Testis (tissue), 3 donors: ENCODE results near the gene SETD1A. TPM values are rescaled to one million over a fixed set of nuclear protein-coding genes. Genes with fewer than 3 reads are reported as not detected.

Source experiments
- DNase-seq: peaks from one replicate; pipeline ENCODE4 v3.0.0-alpha.2; 2019
- H3K27ac ChIP-seq, 2 donors: fragments of 200-600 bp; sonication (generic); one replicate each; pipeline ENCODE4 v1.5.1; 2019
- H3K27me3 ChIP-seq: fragments of 200-600 bp; sonication (generic); one replicate; pipeline ENCODE4 v1.5.1; 2019
- H3K36me3 ChIP-seq: fragments of 200-600 bp; sonication (generic); one replicate; pipeline ENCODE4 v1.5.1; 2017; ENCODE audit warnings: low read depth; ENCODE audit errors: missing control alignments
- H3K4me1 ChIP-seq: fragments of 200-600 bp; sonication (generic); one replicate; pipeline ENCODE4 v1.5.1; 2019
- H3K4me3 ChIP-seq, 2 donors: fragments of 200-600 bp; sonication (generic); one replicate each; pipeline ENCODE4 v1.5.1; 2017 to 2019
- H3K9me3 ChIP-seq: fragments of 200-600 bp; sonication (generic); one replicate; pipeline ENCODE4 v1.5.1; 2017
- CTCF ChIP-seq, 3 experiments: fragments of 450-650 bp in 2 of 3; fragments of 200-600 bp in 1 of 3; sonication (generic) in 1 of 3; IDR thresholded peaks; one replicate each; pipeline ENCODE4 v1.5.1; 2016 to 2019; ENCODE audit warnings: antibody characterized with exemption in 3 of 3, mild to moderate bottlenecking in 2 of 3, moderate library complexity in 1 of 3
- POLR2A ChIP-seq: fragments of 450-650 bp; IDR thresholded peaks from one replicate; pipeline ENCODE4 v1.6.1; 2017; ENCODE audit warnings: antibody characterized with exemption, mild to moderate bottlenecking, moderate library complexity
- WGBS, 2 donors: methylation state at CpG; one replicate each; pipeline ENCODE4 v1.1.5; 2018; 5-methylcytosine and 5-hydroxymethylcytosine counted together
- intact Hi-C: fragments of 100-400 bp; cut with DNase I; formaldehyde crosslinking; loops from one replicate; pipeline ENCODE4 v1.15.1; 2023; ENCODE audit warnings: low total_unique reads
- polyA plus RNA-seq: library from polyadenylated mRNA; stranded (reverse); fragments of 350-450 nt; fragmentation: Illumina TruSeq; extraction: RNeasy Lipid Tissue Mini Kit (QIAGEN cat#74804); gene quantifications from one replicate; pipeline ENCODE4 v1.2.3, GENCODE V29; 2014; ENCODE audit warnings: low read depth, low replicate concordance; ENCODE audit not compliant: insufficient read depth
- total RNA-seq, 2 donors: library from RNA; depleted of rRNA; stranded (reverse); fragments of >200 nt; gene quantifications; one replicate each; pipeline ENCODE4 v1.2.3, GENCODE V29; 2016

SETD1A gene
- total and polyA plus RNA-seq, 3 donors from 2014 or later = 41.4 to 45.8 (median 45.7) TPM

- TF ChIP-seq POLR2A (no peak), CTCF (IDR thresholded peaks at IDR 0.05) (no peak)
- intact Hi-C loops = no loop called here
- Histone ChIP-seq H3K9me3 (no peaks in the 10 kb centered on the region), H3K4me1 (no peaks in the 10 kb centered on the region), H3K27me3 (no peaks in the 10 kb centered on the region), H3K27ac (no peak overlapping the region), H3K4me3 (no peak overlapping the region), H3K36me3 (no peaks in the 10 kb centered on the region)
- 93 to 97% methylated on average over 13 to 14 of the region's 14 CpGs for WGBS, 2 donors
- no peak for DNase-seq
Observed at GRCh38 chr16:30971298-30971697, 13.7 kb downstream of the SETD1A start.

- TF ChIP-seq CTCF (IDR thresholded peaks at IDR 0.05) (no peak), POLR2A (no peak)
- intact Hi-C loops = no loop called here
- H3K4me3 ChIP-seq = no peak overlapping the region
Observed at GRCh38 chr16:30972872-30973271, 15.3 kb downstream of the SETD1A start.

GRCh38 chr16:30974348-30974747 is 16.8 kb downstream of the SETD1A start:
- Histone ChIP-seq H3K9me3 (no peaks in the 10 kb centered on the region), H3K4me1 (no peaks in the 10 kb centered on the region), H3K36me3 (no peaks in the 10 kb centered on the region), H3K4me3 (no peak overlapping the region), H3K27ac (no peak overlapping the region), H3K27me3 (no peaks in the 10 kb centered on the region)
- 89 to 95% methylated on average over 6 of the region's 6 CpGs for WGBS, 2 donors
- no peak for DNase-seq
- no peak for TF ChIP-seq POLR2A
- no peak for TF ChIP-seq CTCF (IDR thresholded peaks at IDR 0.05)
- intact Hi-C loops = no loop called here

More at GRCh38 chr16:30972872-30973271, 15.3 kb downstream of the SETD1A start:
- H3K4me1 ChIP-seq = no peaks in the 10 kb centered on the region
- DNase-seq = no peak
- WGBS, 2 donors = 87 to 90% methylated on average over 7 of the region's 7 CpGs
- H3K36me3 ChIP-seq = no peaks in the 10 kb centered on the region
- H3K27ac ChIP-seq = no peak overlapping the region
- no peaks in the 10 kb centered on the region for H3K27me3 ChIP-seq
- no peaks in the 10 kb centered on the region for H3K9me3 ChIP-seq

GRCh38 chr16:30976486-30976885 is 18.9 kb downstream of the SETD1A start:
- TF ChIP-seq CTCF (IDR thresholded peaks at IDR 0.05) (no peak), POLR2A (no peak)
- DNase-seq = no peak
- 88 to 95% methylated on average over 4 of the region's 4 CpGs for WGBS, 2 donors
- Histone ChIP-seq H3K4me1 (no peaks in the 10 kb centered on the region), H3K9me3 (no peaks in the 10 kb centered on the region), H3K27me3 (no peaks in the 10 kb centered on the region), H3K4me3 (no peak overlapping the region), H3K27ac (no peak overlapping the region), H3K36me3 (no peaks in the 10 kb centered on the region)
- intact Hi-C loops = no loop called here

GRCh38 chr16:30977502-30977901 is 19.9 kb downstream of the SETD1A start:
- Histone ChIP-seq H3K4me3 (no peak overlapping the region), H3K9me3 (no peaks in the 10 kb centered on the region), H3K27ac (no peak overlapping the region), H3K4me1 (no peaks in the 10 kb centered on the region), H3K27me3 (no peaks in the 10 kb centered on the region), H3K36me3 (no peaks in the 10 kb centered on the region)
- intact Hi-C loops = no loop called here
- no peak for DNase-seq
- 78 to 82% methylated on average over 9 to 17 of the region's 17 CpGs for WGBS, 2 donors
- TF ChIP-seq POLR2A (no peak), CTCF (IDR thresholded peaks at IDR 0.05) (no peak)
